Stimulated activated CD4-positive, alpha-beta T cell treated with anti-CD3 and anti-CD28 coated beads, TNF-alpha, amount 100 ng/mL, for 48 hours (primary cell): ENCODE measurements around the gene PTPRM.
A peak's percentile ranks its signal among the peaks of the same experiment; 100 is the strongest.
"Not testable (repeated sequence)": the region's sequence is repeated elsewhere in the genome, so short reads cannot be mapped to it uniquely, and the experiment has no call there.

Experiments
- DNase-seq, 3 donors: peaks; one replicate each; pipeline ENCODE4 v3.0.0-alpha.2; 2020; ENCODE audit warnings: low read depth in 3 of 3

PTPRM gene

DNA sequence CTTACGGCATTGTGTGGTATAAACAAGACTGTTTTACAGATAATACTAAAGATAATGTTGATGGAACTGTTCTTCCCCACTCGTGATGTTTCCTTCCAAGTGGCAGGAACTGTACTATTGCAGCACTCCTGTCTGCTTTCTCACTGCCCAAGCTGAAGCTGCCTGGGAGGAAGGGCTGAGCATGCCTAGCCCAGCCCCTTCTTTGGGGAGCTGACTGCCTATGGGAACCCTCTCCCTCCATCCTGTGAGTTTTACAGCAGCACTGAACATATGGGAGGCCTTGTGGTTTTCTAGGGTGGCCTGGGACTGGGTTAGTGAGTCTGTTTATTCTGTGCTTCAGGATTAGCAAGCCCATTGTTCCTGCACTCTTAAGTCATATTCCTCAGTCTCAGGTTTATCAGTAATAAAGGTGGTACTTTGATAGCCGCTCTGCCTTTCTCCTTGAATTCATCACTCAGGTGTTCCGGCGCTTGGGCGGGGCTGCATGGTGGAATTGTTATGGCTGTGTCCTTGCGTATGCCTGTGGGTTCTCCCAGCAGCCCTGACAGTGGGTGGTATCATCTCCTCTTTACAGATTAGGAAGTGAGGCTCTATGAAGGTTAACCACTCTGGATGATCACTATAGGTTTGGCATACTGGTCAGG lies 379.7 kb downstream of the PTPRM start:
- no peak for DNase-seq

DNA sequence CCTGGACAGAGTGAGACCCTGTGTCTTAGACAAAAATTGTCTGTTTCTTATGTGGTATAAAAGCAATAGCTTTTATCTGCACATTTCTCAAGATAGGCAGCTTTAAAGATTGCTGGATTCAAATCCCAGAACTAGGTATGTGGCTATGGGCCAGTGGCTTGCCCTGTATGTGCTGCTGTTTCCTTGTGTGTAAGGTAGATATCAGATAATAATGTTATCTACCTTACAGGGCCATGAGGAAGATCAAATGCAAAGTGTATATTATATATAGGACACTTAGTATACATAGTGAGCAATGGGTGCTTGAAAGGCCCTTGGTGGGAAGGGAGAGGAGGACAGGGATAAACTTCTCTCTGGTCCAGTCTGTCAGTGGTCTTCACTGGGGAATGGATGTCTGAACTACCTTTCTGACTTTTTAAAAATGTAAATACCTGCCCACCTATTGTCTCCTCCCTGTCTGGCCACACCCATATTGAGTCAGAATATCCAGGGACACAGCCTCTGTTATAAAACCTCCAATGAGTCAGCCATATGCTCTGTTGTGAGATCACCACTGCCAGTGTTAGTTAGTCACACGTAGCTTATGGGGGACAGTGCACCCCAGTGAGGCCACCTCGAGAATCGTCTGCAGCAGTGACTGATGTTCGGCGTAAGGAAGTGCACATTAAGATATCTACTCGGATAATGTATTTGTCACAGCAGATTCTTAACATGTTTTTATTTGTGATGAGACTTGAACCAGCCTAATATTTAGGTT lies 383.4 kb downstream of the PTPRM start:
- no peak for DNase-seq

- no peak for DNase-seq
These were observed 386.2 kb downstream of the PTPRM start for GRCh38 chr18:7953095-7953958.

DNA sequence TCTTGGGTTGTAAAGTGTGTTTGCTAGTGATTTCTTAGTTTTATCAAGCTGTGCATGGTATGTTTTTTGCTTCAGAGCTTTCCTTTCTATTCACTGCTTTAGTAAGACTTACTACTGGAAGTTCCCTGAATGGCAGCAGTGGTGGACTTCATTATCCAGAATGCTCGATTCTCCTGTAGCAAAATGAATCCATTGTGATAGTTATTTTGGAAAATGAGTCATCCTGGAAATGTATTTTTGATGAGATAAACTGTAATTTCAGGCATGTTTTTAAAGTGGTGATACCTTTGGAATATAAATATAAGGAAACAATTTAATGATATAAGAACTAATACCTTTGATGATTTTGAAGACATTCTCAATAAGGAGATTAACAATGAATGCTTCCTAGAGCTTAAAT lies 387.1 kb downstream of the PTPRM start:
- DNase-seq = no peak

- DNase-seq = no peak
These were observed 388.1 kb downstream of the PTPRM start for GRCh38 chr18:7955175-7955574.

GRCh38 chr18:7957297-7957696 lies 390.2 kb downstream of the PTPRM start:
- DNase-seq = no peak

- no peak for DNase-seq
These were observed 391.2 kb downstream of the PTPRM start for GRCh38 chr18:7958081-7958896.

DNA sequence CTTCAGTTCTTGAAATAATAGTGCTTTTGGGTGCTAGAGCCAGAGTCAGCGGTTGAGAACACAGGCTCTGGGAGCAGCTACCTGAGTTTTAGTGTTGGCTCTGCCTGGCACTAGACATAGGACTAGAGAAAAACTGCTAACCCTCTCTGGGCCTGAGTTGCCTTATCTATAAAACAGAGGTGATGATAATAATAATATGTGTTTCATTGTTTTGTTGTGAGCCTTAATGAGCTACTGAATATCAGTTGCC lies 391.7 kb downstream of the PTPRM start:
- no peak for DNase-seq

DNA sequence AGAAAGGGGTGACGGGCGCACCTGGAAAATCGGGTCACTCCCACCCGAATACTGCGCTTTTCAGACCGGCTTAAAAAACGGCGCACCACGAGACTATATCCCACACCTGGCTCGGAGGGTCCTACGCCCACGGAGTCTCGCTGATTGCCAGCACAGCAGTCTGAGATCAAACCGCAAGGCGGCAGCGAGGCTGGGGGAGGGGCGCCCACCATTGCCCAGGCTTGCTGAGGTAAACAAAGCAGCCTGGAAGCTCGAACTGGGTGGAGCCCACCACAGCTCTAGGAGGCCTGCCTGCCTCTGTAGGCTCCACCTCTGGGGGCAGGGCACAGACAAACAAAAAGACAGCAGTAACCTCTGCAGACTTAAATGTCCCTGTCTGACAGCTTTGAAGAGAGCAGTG lies 399.6 kb downstream of the PTPRM start:
- DNase-seq = not testable (repeated sequence)

- no peak for DNase-seq
These were observed 407.2 kb downstream of the PTPRM start for GRCh38 chr18:7974200-7974874.

DNA sequence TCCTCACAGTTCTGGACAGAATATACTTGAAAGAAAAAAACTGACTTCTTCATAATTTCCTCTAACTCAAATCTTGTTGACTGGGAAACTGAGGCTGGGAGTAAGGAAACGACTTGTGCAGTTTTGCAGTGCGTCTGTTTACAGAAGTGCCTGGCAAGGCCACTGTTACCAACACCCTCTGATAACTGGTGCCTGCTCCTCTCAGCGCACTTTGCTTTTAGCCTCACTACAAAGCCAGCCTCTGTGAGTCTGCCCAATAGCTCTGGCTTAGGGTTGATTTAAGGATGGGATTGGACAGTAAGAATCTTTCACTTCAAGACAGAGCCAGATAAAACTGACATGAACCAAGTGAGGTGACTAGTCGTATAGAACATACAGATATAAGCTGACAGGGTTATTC lies 410.8 kb downstream of the PTPRM start:
- DNase-seq = no peak

- DNase-seq = no peak
These were observed 411.7 kb downstream of the PTPRM start for GRCh38 chr18:7978834-7979233.

DNA sequence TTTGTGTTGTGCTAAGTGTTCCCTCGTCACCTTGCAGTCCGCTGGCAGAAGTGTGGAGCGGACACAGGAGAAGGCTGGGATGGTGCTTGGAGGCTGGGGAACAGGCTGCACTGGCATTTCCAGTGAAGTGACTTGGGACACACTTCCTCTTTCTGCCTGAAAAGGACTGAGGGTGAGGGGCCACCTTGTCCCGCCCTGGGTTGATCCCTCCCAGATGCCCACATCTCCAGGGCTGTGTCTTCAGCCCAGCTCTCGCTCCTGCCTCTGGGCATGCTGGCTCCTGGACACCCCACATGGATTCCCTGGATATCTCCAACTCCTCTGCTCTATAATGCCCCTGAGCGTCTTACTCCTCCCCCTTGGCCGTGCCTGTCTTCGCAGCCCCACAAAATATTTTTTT lies 412.6 kb downstream of the PTPRM start:
- DNase-seq = no peak

DNA sequence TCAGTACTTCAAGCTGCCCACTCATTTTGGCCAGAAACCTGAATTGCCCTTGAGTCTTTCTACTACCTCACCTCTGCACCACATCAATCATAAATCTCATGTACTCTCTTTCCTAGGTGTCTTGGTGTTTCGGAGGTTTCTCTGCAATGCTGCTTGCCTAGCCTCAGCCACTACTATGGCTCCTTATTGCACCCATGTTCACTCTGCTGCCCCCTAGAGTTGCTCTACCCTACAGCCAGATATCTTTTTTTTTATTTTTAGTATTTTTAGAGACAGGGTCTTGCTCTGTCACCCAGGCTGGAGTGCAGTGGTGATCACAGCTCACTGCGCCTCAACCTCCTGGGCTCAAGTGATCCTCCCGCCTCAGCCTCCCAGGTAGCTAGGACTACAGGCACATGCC lies 413.0 kb downstream of the PTPRM start:
- peak in 1 of 3 donors; percentile 5 for DNase-seq

DNA sequence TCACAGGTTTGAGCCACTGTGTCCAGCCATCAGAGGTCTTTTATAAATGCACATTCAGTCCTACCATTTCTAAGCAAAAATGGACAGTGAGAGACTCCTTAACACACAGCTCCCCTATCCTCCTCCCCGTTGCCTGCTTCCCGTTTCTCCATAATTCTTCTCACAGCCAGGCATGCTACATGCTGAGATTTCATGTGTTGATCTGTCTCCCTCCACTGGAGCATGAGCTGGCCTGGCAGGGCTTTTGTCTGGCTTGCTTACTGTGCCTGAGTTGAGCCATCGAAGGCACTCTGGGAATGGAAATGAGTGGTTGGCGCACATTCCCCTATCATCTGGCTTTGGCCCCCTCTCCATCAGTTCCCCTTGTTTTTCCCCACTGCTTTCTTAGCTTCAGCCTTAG lies 413.5 kb downstream of the PTPRM start:
- DNase-seq = no peak

- no peak for DNase-seq
These were observed 415.1 kb downstream of the PTPRM start for GRCh38 chr18:7982216-7982615.

- DNase-seq = no peak
These were observed 420.3 kb downstream of the PTPRM start for GRCh38 chr18:7987284-7987976.

- no peak for DNase-seq
These were observed 423.6 kb downstream of the PTPRM start for GRCh38 chr18:7990670-7991069.

DNA sequence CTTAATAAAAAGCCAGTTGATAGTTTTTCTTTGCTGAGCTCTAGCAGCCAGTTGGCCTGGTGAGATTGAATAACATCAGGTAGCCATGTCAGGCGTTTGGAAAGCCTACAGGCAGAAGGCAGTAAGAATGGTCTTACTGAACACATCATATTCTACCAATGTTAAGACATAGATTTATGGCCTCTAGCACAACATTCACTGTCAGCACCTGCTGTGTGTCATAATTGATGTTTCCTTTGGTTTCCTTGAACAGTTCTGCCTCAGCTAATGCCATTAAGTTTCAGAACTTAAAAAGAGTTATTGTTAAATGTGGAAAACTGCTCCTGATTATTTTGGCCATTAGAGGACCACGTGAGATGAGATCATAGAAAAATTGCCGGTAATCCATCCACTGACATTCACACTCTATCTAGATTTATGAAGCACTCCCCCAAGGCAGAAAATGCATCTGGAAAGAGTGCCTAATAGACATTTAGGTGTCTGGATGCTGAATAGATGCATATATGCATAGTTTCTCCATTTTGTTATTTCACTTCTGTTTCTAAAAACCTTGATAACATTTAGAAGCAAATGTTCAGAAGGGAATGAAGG lies 434.7 kb downstream of the PTPRM start:
- DNase-seq = no peak

GRCh38 chr18:8003878-8004675 lies 437.0 kb downstream of the PTPRM start:
- DNase-seq = no peak
